Neural crest cell (in vitro differentiated cells): ENCODE data around the gene SMARCA2. TPM values are rescaled to one million over a fixed set of nuclear protein-coding genes. Genes with fewer than 3 reads are reported as not detected.

ENCODE experiments used
- DNase-seq: peaks from one replicate; pipeline ENCODE4 v3.0.0; 2021; ENCODE audit warnings: low read depth, mixed read lengths, low spot score
- H3K27ac Mint-ChIP-seq: one replicate; pipeline ENCODE4 v1.8.0; 2021; ENCODE audit warnings: mild to moderate bottlenecking, mixed read lengths; ENCODE audit not compliant: unreplicated experiment
- H3K27me3 Mint-ChIP-seq: 2 replicates; pipeline ENCODE4 v1.8.0; 2021; ENCODE audit warnings: low read depth, mild to moderate bottlenecking, mixed read lengths
- H3K36me3 Mint-ChIP-seq: 2 replicates; pipeline ENCODE4 v1.8.0; 2021; ENCODE audit warnings: low read depth, mild to moderate bottlenecking, mixed read lengths
- H3K4me1 Mint-ChIP-seq: 2 replicates; pipeline ENCODE4 v1.8.0; 2021; ENCODE audit warnings: mixed read lengths
- H3K4me3 Mint-ChIP-seq: one replicate; pipeline ENCODE4 v1.8.0; 2021; ENCODE audit warnings: mild to moderate bottlenecking, mixed read lengths
- H3K9me3 Mint-ChIP-seq: 2 replicates; pipeline ENCODE4 v1.8.0; 2021; ENCODE audit warnings: mixed read lengths
- CTCF ChIP-seq: fragments of 200-600 bp; sonication (generic); conservative IDR thresholded peaks from 2 replicates; pipeline ENCODE4 v1.5.0; 2021; ENCODE audit warnings: antibody characterized with exemption, mild to moderate bottlenecking
- total RNA-seq: library from RNA; stranded (reverse); gene quantifications from 2 replicates; pipeline ENCODE4 v1.2.1, GENCODE V29; 2021

Gene SMARCA2
- total RNA-seq, 1 donor from 2014 or later, result 19.4 TPM

GRCh38 chr9:2065704-2066103 lies 50.6 kb downstream of the SMARCA2 start:
- Mint-ChIP-seq H3K4me1 (no peaks in the 10 kb centered on the region), H3K36me3 (no peaks in the 10 kb centered on the region), H3K27me3 (no peaks in the 10 kb centered on the region), H3K4me3 (no peak overlapping the region), H3K27ac (no peak overlapping the region), H3K9me3 (no peaks in the 10 kb centered on the region)
- TF ChIP-seq CTCF, result no peak
- DNase-seq, result no peak

- Mint-ChIP-seq H3K4me3 (no peak overlapping the region), H3K4me1 (no peaks in the 10 kb centered on the region), H3K36me3 (no peaks in the 10 kb centered on the region), H3K27me3 (no peaks in the 10 kb centered on the region), H3K9me3 (no peaks in the 10 kb centered on the region), H3K27ac (no peak overlapping the region)
- no peak for TF ChIP-seq CTCF
- DNase-seq, result no peak
Observed at GRCh38 chr9:2066312-2067273, 51.4 kb downstream of the SMARCA2 start.

- no peak overlapping the region for H3K27ac Mint-ChIP-seq
- H3K9me3 Mint-ChIP-seq, result no peaks in the 10 kb centered on the region
- H3K27me3 Mint-ChIP-seq, result no peaks in the 10 kb centered on the region
- H3K4me1 Mint-ChIP-seq, result no peaks in the 10 kb centered on the region
- no peak for TF ChIP-seq CTCF
- no peak for DNase-seq
- no peak overlapping the region for H3K4me3 Mint-ChIP-seq
- H3K36me3 Mint-ChIP-seq, result peaks cover 3% of the 10 kb centered on the region
Observed at GRCh38 chr9:2072752-2073405, 57.7 kb downstream of the SMARCA2 start.

GRCh38 chr9:2082772-2083171 lies 67.6 kb downstream of the SMARCA2 start:
- Mint-ChIP-seq H3K4me1 (no peaks in the 10 kb centered on the region), H3K27ac (no peak overlapping the region), H3K27me3 (no peaks in the 10 kb centered on the region), H3K4me3 (no peak overlapping the region), H3K36me3 (peaks cover 2% of the 10 kb centered on the region), H3K9me3 (peaks cover 3% of the 10 kb centered on the region)
- TF ChIP-seq CTCF, result no peak
- no peak for DNase-seq

DNA sequence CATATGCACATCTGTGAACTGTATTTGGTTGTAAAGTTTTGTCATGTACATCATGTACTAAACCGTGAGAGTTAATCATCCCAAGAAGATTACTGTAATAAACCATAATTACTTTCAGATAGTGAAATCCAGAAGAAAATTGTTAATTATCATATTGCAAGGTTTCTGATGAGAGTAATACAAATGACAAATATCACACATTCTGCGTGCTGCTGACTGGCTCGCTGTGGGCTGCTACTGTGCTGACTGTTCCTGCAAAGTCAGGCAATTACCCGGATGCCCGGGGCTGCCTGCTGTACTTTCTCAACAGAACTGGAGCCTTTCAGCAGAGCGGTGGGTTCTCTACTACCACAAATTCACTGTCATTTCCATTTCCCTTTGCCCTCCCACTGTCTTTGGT lies 68.3 kb downstream of the SMARCA2 start:
- no peaks in the 10 kb centered on the region for H3K27me3 Mint-ChIP-seq
- no peak for TF ChIP-seq CTCF
- H3K4me1 Mint-ChIP-seq, result no peaks in the 10 kb centered on the region
- no peak overlapping the region for H3K4me3 Mint-ChIP-seq
- no peak for DNase-seq
- no peak overlapping the region for H3K27ac Mint-ChIP-seq
- peaks cover 4% of the 10 kb centered on the region for H3K9me3 Mint-ChIP-seq
- H3K36me3 Mint-ChIP-seq, result peaks cover 2% of the 10 kb centered on the region
